Astrocyte of the spinal cord (primary cell): ENCODE data around the gene C19orf25.

Source experiments
- DNase-seq: peaks from one replicate; pipeline ENCODE4 v3.0.0; 2011; ENCODE audit warnings: low read depth, low spot score
- H3K4me3 ChIP-seq: 2 replicates; pipeline ENCODE4 v1.5.1; 2011; ENCODE audit warnings: low read depth, mild to moderate bottlenecking, low read length, moderate library complexity
- CTCF ChIP-seq: IDR thresholded peaks from 2 replicates; pipeline ENCODE4 v1.5.1; 2012; ENCODE audit warnings: low read depth, mild to moderate bottlenecking, low read length, inconsistent platforms
- in situ Hi-C: cut with HindIII; loops from 2 replicates; pipeline ENCODE4 v1.10.0; 2017; ENCODE audit warnings: low sequenced_read_pairs

The C19orf25 gene

GRCh38 chr19:1468821-1469254, 10.2 kb downstream of the C19orf25 start:
- DNase-seq, result no peak
- in situ Hi-C loops, result no loop called here
- no peak for TF ChIP-seq CTCF
- no peak overlapping the region for H3K4me3 ChIP-seq

GRCh38 chr19:1468274-1468820, 10.7 kb downstream of the C19orf25 start:
- no peak for TF ChIP-seq CTCF
- in situ Hi-C loops, result no loop called here
- no peak overlapping the region for H3K4me3 ChIP-seq
- no peak for DNase-seq

GRCh38 chr19:1467490-1468273, 11.3 kb downstream of the C19orf25 start:
- no peak for DNase-seq
- in situ Hi-C loops, result no loop called here
- H3K4me3 ChIP-seq, result no peak overlapping the region
- TF ChIP-seq CTCF, result no peak

GRCh38 chr19:1467215-1467489, 11.9 kb downstream of the C19orf25 start:
- no peak for TF ChIP-seq CTCF
- in situ Hi-C loops, result no loop called here
- no peak overlapping the region for H3K4me3 ChIP-seq
- no peak for DNase-seq

GRCh38 chr19:1466461-1467214, 12.4 kb downstream of the C19orf25 start:
- in situ Hi-C loops, result no loop called here
- DNase-seq, result no peak
- H3K4me3 ChIP-seq, result no peak overlapping the region
- TF ChIP-seq CTCF, result no peak

- DNase-seq, result no peak
- H3K4me3 ChIP-seq, result no peak overlapping the region
- in situ Hi-C loops, result no loop called here
- TF ChIP-seq CTCF, result no peak
These were observed 13.0 kb downstream of the C19orf25 start for GRCh38 chr19:1466018-1466460.
